IMR-90 (cell line): ENCODE measurements around the gene RAD51D. TPM values are rescaled to one million over a fixed set of nuclear protein-coding genes. Genes with fewer than 3 reads are reported as not detected.

ENCODE experiments used
- ATAC-seq: fragments of 200-7000 bp; cut with Tn5 transposase; 2 replicates; pipeline ENCODE4 v1.9.1; 2020; ENCODE audit warnings: low read depth, mild to moderate bottlenecking, moderate library complexity
- BruUV-seq: library from RNA; stranded (reverse); fragments of 400-500 nt; replicated peaks from 2 replicates; lab custom pipeline; 2021; lab: Mats Ljungman, UMichigan
- CTCF ChIA-PET: fragments of 300-600 bp; formaldehyde crosslinking; extraction: SDS; loops from one replicate; lab custom pipeline; 2021; ENCODE audit warnings: antibody characterized with exemption; lab: Yijun Ruan, JAX
- POLR2A ChIA-PET: fragments of 300-600 bp; sonication (Branson Sonifier 250); formaldehyde crosslinking; loops from one replicate; lab custom pipeline; 2022; ENCODE audit warnings: antibody characterized with exemption; ENCODE audit not compliant: unreplicated experiment; lab: Charles Lee
- DNase-seq: peaks from one replicate; pipeline ENCODE4 v3.0.0; 2013
- H2AFZ ChIP-seq: replicated peaks from 2 replicates; pipeline ENCODE3; 2013; ENCODE audit warnings: low read length, mild to moderate bottlenecking; ENCODE audit not compliant: poor library complexity
- H2AK5ac ChIP-seq: 2 replicates; pipeline ENCODE4 v1.6.1; 2013; ENCODE audit warnings: low read depth, low read length, inconsistent platforms
- H2AK9ac ChIP-seq: replicated peaks from 2 replicates; pipeline ENCODE3; 2013; ENCODE audit warnings: mild to moderate bottlenecking, low read depth, low read length, moderate library complexity; ENCODE audit not compliant: poor library complexity
- H2BK120ac ChIP-seq: 2 replicates; pipeline ENCODE4 v1.6.1; 2013; ENCODE audit warnings: low read depth, low read length, inconsistent platforms
- H2BK15ac ChIP-seq: 3 replicates; pipeline ENCODE4 v1.6.1; 2013; ENCODE audit warnings: low read depth, low read length, inconsistent platforms
- H2BK20ac ChIP-seq: 2 replicates; pipeline ENCODE4 v1.6.1; 2013; ENCODE audit warnings: low read depth, mild to moderate bottlenecking, inconsistent platforms, low read length, moderate library complexity
- H2BK5ac ChIP-seq: 2 replicates; pipeline ENCODE4 v1.6.1; 2013; ENCODE audit warnings: mild to moderate bottlenecking, low read depth, low read length, inconsistent platforms; ENCODE audit not compliant: poor library complexity, severe bottlenecking
- H3K14ac ChIP-seq: replicated peaks from 2 replicates; pipeline ENCODE4 v1.6.1; 2013; ENCODE audit warnings: low read depth, low read length, inconsistent platforms
- H3K18ac ChIP-seq: 2 replicates; pipeline ENCODE4 v1.6.1; 2013; ENCODE audit warnings: low read depth, low read length, control low read depth
- H3K23ac ChIP-seq: 2 replicates; pipeline ENCODE4 v1.6.1; 2013; ENCODE audit warnings: low read depth, low read length, inconsistent platforms
- H3K27ac ChIP-seq: 2 replicates; pipeline ENCODE4 v1.5.1; 2013; ENCODE audit warnings: mild to moderate bottlenecking, control low read depth, low read length; ENCODE audit not compliant: insufficient read depth
- H3K27me3 ChIP-seq: 2 replicates; pipeline ENCODE4 v1.6.1; 2013; ENCODE audit warnings: low read length; ENCODE audit not compliant: control insufficient read depth, insufficient read depth
- H3K36me3 ChIP-seq: 2 replicates; pipeline ENCODE4 v1.6.1; 2013; ENCODE audit warnings: low read length, mixed read lengths; ENCODE audit not compliant: control insufficient read depth, insufficient read depth
- H3K4ac ChIP-seq: 2 replicates; pipeline ENCODE4 v1.6.1; 2013; ENCODE audit warnings: low read depth, low read length, inconsistent platforms
- H3K4me1 ChIP-seq: 2 replicates; pipeline ENCODE4 v1.6.1; 2013; ENCODE audit warnings: low read length, mixed read lengths; ENCODE audit not compliant: control insufficient read depth, insufficient read depth
- H3K4me2 ChIP-seq: 2 replicates; pipeline ENCODE4 v1.6.1; 2013; ENCODE audit warnings: low read depth, mild to moderate bottlenecking, control low read depth, low read length, moderate library complexity
- H3K4me3 ChIP-seq: 2 replicates; pipeline ENCODE4 v1.5.1; 2013; ENCODE audit warnings: low read depth, mild to moderate bottlenecking, control low read depth, low read length, moderate library complexity; ENCODE audit not compliant: insufficient read depth
- H3K56ac ChIP-seq: 2 replicates; pipeline ENCODE4 v1.6.1; 2013; ENCODE audit warnings: low read length, inconsistent platforms; ENCODE audit not compliant: insufficient read depth; ENCODE audit errors: extremely low read depth
- H3K79me1 ChIP-seq, 2 experiments: 2 replicates each; pipeline ENCODE4 v1.6.1; 2013; ENCODE audit warnings: low read length in 2 of 2, inconsistent platforms in 1 of 2, low read depth in 1 of 2
- H3K9ac ChIP-seq: 2 replicates; pipeline ENCODE4 v1.6.1; 2013; ENCODE audit warnings: low read depth, low read length, control low read depth
- H3K9me1 ChIP-seq: 2 replicates; pipeline ENCODE4 v1.6.1; 2013; ENCODE audit warnings: low read length, inconsistent platforms; ENCODE audit not compliant: insufficient read depth
- H3K9me3 ChIP-seq: 2 replicates; pipeline ENCODE4 v1.6.1; 2013; ENCODE audit warnings: low read length; ENCODE audit not compliant: control insufficient read depth, insufficient read depth
- H4K20me1 ChIP-seq: 2 replicates; pipeline ENCODE4 v1.6.1; 2013; ENCODE audit warnings: low read length, inconsistent platforms; ENCODE audit not compliant: insufficient read depth
- H4K5ac ChIP-seq: 2 replicates; pipeline ENCODE4 v1.6.1; 2013; ENCODE audit warnings: mild to moderate bottlenecking, low read depth, low read length, control low read depth
- H4K8ac ChIP-seq, 2 experiments: 2 replicates each; pipeline ENCODE4 v1.6.1; 2013; ENCODE audit warnings: low read depth in 2 of 2, low read length in 2 of 2, control low read depth in 1 of 2, inconsistent platforms in 1 of 2
- H4K91ac ChIP-seq: 2 replicates; pipeline ENCODE4 v1.6.1; 2013; ENCODE audit warnings: low read depth, low read length, inconsistent platforms; ENCODE audit not compliant: insufficient read depth
- CHD1 ChIP-seq: IDR thresholded peaks from 2 replicates; pipeline ENCODE4 v1.6.1; 2012; ENCODE audit warnings: low read depth, low read length, improper control_type of control experiment
- FOS ChIP-seq: fragments of 150-350 bp; IDR thresholded peaks from 2 replicates; pipeline ENCODE4 v1.6.1; 2016; ENCODE audit warnings: low read depth, low read length
- MAFK ChIP-seq: IDR thresholded peaks from 2 replicates; pipeline ENCODE4 v1.6.1; 2012; ENCODE audit warnings: low read depth, low read length, improper control_type of control experiment
- MAZ ChIP-seq: IDR thresholded peaks from 2 replicates; pipeline ENCODE4 v1.6.1; 2012; ENCODE audit warnings: low read depth, mild to moderate bottlenecking, low read length, improper control_type of control experiment, moderate library complexity, borderline replicate concordance
- NFE2L2 ChIP-seq: fragments of 150-350 bp; IDR thresholded peaks from 2 replicates; pipeline ENCODE4 v1.6.1; 2016; ENCODE audit warnings: low read depth, mild to moderate bottlenecking, low read length
- RAD21 ChIP-seq: IDR thresholded peaks from 2 replicates; pipeline ENCODE4 v1.6.1; 2012; ENCODE audit warnings: low read length, improper control_type of control experiment
- RFX5 ChIP-seq: IDR thresholded peaks from 2 replicates; pipeline ENCODE4 v1.8.0; 2012; ENCODE audit warnings: low read depth, mild to moderate bottlenecking, low read length, moderate library complexity
- SMC3 ChIP-seq: fragments of 150-350 bp; IDR thresholded peaks from 2 replicates; pipeline ENCODE4 v1.6.1; 2016; ENCODE audit warnings: low read depth, mild to moderate bottlenecking, antibody characterized with exemption, low read length, moderate library complexity
- USF2 ChIP-seq: fragments of 150-350 bp; IDR thresholded peaks from 2 replicates; pipeline ENCODE4 v1.6.1; 2017; ENCODE audit warnings: mild to moderate bottlenecking, antibody characterized with exemption, low read length, low read depth
- WGBS, 2 experiments: methylation state at CpG; one replicate each; pipeline versions ENCODE4 v1.1.5 to v1.1.7; 2013; ENCODE audit warnings: missing lambda C conversion rate in 2 of 2; ENCODE audit not compliant: insufficient read length in 1 of 2; ENCODE audit errors: extremely low coverage in 2 of 2; 5-methylcytosine and 5-hydroxymethylcytosine counted together
- dilution Hi-C: fragments of 300-500 bp; cut with HindIII; formaldehyde crosslinking; loops from one replicate; pipeline ENCODE4 v1.14.3; 2018; ENCODE audit warnings: low sequenced_read_pairs; ENCODE audit not compliant: unreplicated experiment
- in situ Hi-C: fragments of 300-500 bp; cut with MboI; formaldehyde crosslinking; loops from 3 replicates; pipeline ENCODE4 v1.14.3; 2019; ENCODE audit warnings: low sequenced_read_pairs, inconsistent platforms, mixed read lengths
- intact Hi-C: fragments of 100-400 bp; cut with micrococcal nuclease; formaldehyde crosslinking; loops from 2 replicates; pipeline ENCODE4 v1.10.0; 2022
- polyA plus RNA-seq, 3 experiments: library from polyadenylated mRNA; depleted of rRNA; stranded (reverse); fragments of >200 nt; gene quantifications; 2 replicates each; pipeline ENCODE4 v1.2.3, GENCODE V29; 2012; ENCODE audit warnings: low replicate concordance in 1 of 3
- total RNA-seq: library from RNA; depleted of rRNA; stranded (reverse); fragments of >200 nt; gene quantifications from 2 replicates; pipeline ENCODE4 v1.2.3, GENCODE V29; 2012

The RAD51D gene
- total and polyA plus RNA-seq, 2 of the 4 experiments (the other 2 are of a cell fraction) = 10.8 to 12.7 TPM

GRCh38 chr17:35086164-35086563, 33.5 kb downstream of the RAD51D start:
- H3K9me1 ChIP-seq = peaks cover 19% of the 10 kb centered on the region
- ChIA-PET POLR2A (no interaction called here), CTCF (interaction anchor here (1.0 kb wide), 1 partner anchor 33 kb away, joined by 3 read pairs; no protein-coding TSS in a partner anchor)
- no peak overlapping the region; the same call in 1 of the 2 replicates for H3K14ac ChIP-seq
- H3K4me2 ChIP-seq = no peak overlapping the region
- H2BK20ac ChIP-seq = peak overlapping the region; percentile 48; the same call in 1 of the 2 replicates
- intact Hi-C loops (no loop called here), in situ Hi-C loops (no loop called here), dilution Hi-C loops (no loop called here)
- H3K9ac ChIP-seq = no peak overlapping the region
- H3K56ac ChIP-seq = no peak overlapping the region
- no TSS peak for BruUV-seq
- no peaks in the 10 kb centered on the region for H3K36me3 ChIP-seq
- peak overlapping the region; percentile 77; the same call in 1 of the 2 replicates for H2AK5ac ChIP-seq
- peak overlapping the region; percentile 43; the same call in 1 of the 2 replicates for H2BK120ac ChIP-seq
- no peak overlapping the region for H2BK5ac ChIP-seq
- 0 out of 2 replicates have a peak overlapping the region, but pooled peaks have one; percentile 40 for H3K4ac ChIP-seq
- no peak overlapping the region for H3K4me3 ChIP-seq
- TF ChIP-seq RAD21 = no peak
- TF ChIP-seq RFX5 = no peak
- TF ChIP-seq MAZ = no peak
- TF ChIP-seq USF2 = no peak
- no peak for TF ChIP-seq NFE2L2
- no peak for TF ChIP-seq MAFK
- TF ChIP-seq CHD1 = no peak
- no peak for TF ChIP-seq SMC3
- TF ChIP-seq FOS = no peak
- H4K5ac ChIP-seq = no peak overlapping the region
- H2AFZ ChIP-seq = no peak overlapping the region
- no peaks in the 10 kb centered on the region for H3K9me3 ChIP-seq
- ATAC-seq (no peak), DNase-seq (no peak)
- no peak overlapping the region for H4K91ac ChIP-seq
- H4K20me1 ChIP-seq = peaks cover 4% of the 10 kb centered on the region
- no peaks in the 10 kb centered on the region for H3K27me3 ChIP-seq
- H4K8ac ChIP-seq = no peak overlapping the region; a peak in 1 of 4 replicates
- H3K4me1 ChIP-seq = peaks cover 13% of the 10 kb centered on the region
- WGBS, 2 experiments = 100% methylated on average over 3 of the region's 8 CpGs; no CpG with 5 or more reads in 1 of the 2 experiments
- H3K23ac ChIP-seq = 0 out of 2 replicates have a peak overlapping the region, but pooled peaks have one; percentile 65
- H2AK9ac ChIP-seq = no peak overlapping the region
- peak overlapping the region; percentile 86; the same call in 1 of the 3 replicates for H2BK15ac ChIP-seq
- H3K18ac ChIP-seq = no peak overlapping the region
- H3K27ac ChIP-seq = no peak overlapping the region
- peaks cover 5 to 54% of the 10 kb centered on the region in 2 experiments; a peak in 3 of 4 replicates for H3K79me1 ChIP-seq
